Measurements from ENCODE around the gene NAA35.

Gene NAA35

DNA sequence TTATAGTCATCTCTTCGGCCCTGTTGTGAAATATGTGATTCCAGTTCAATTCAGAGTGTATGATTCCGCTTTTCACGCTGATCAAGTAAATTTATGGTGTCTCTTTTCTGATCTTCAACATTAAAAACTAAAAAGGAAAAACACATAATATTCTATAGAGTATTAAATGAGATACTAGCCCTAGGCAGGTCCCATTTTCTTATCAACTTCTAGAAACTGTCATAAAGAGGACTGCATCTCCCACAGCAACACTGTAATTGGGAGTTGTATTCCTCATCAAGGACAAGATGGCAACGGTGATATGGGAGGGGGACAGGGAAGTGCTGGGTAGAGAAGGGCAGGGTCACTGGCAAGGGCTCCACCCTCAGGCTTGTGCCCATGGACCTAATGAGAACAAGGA lies 86.8 kb downstream of the NAA35 start:
- no peak overlapping the region for H3K4me3 ChIP-seq (ENCODE audit: low read depth, low read length)
- no peak overlapping the region for H3K27ac ChIP-seq (ENCODE audit: low read depth, low read length)
- H3K9me3 ChIP-seq (ENCODE audit: control insufficient read depth, insufficient read depth, low read length), result no peaks in the 10 kb centered on the region
- H3K27me3 ChIP-seq (ENCODE audit: control insufficient read depth, insufficient read depth, low read length), result no peaks in the 10 kb centered on the region
- H3K9ac ChIP-seq (ENCODE audit: low read depth, low read length), result no peak overlapping the region
- H3K36me3 ChIP-seq (ENCODE audit: control insufficient read depth, insufficient read depth, low read length), result peaks cover 76% of the 10 kb centered on the region
- H3K4me1 ChIP-seq (ENCODE audit: control insufficient read depth, insufficient read depth, low read length), result no peaks in the 10 kb centered on the region

DNA sequence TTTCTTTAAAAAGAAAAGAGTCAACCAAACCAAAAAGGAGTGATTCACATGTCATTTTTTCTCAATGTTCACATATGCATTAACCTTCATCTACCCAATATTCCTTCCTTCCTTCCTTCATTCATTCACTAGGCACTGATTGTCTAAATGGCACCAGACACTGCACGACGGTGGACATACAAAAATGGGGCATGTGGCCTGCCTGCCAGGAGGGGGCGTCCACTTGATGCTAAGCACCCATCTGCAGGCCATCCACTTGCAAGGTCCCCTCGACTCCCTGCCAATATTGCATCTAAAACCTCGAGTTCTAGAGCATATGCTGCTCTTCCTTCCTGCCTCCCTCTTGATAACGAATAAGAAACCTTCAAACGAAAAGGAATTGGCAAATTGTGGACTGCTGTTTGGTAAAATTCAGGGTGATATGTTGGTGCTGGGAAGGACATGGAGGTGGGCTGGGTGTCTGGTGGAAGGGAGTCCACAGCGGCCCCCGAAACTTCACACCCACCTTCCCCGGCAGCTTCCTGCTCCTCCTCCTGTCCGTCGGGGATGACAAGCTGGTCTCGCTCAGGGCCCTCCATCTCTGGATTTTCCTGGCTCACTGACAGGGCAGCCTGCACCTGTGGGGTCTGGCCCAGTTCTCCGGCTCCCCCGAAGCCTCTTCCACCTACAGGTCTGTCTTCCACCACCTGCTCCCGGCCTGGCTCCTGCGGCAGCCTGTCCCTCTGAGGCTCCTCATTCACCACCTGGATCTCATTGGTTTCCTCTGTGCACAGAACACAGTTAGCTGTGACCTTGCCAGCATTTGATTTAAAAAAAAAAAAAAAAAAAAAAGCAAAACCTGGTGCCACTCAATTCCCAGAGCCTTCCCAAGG lies 94.2 kb downstream of the NAA35 start:
- Histone ChIP-seq H3K4me3 (ENCODE audit: low read depth, low read length) (no peak overlapping the region), H3K9ac (ENCODE audit: low read depth, low read length) (no peak overlapping the region), H3K36me3 (ENCODE audit: control insufficient read depth, insufficient read depth, low read length) (peaks cover 39% of the 10 kb centered on the region), H3K27me3 (ENCODE audit: control insufficient read depth, insufficient read depth, low read length) (no peaks in the 10 kb centered on the region), H3K4me1 (ENCODE audit: control insufficient read depth, insufficient read depth, low read length) (no peaks in the 10 kb centered on the region; the same call in 1 of the 2 replicates), H3K27ac (ENCODE audit: low read depth, low read length) (no peak overlapping the region), H3K9me3 (ENCODE audit: control insufficient read depth, insufficient read depth, low read length) (no peaks in the 10 kb centered on the region)

DNA sequence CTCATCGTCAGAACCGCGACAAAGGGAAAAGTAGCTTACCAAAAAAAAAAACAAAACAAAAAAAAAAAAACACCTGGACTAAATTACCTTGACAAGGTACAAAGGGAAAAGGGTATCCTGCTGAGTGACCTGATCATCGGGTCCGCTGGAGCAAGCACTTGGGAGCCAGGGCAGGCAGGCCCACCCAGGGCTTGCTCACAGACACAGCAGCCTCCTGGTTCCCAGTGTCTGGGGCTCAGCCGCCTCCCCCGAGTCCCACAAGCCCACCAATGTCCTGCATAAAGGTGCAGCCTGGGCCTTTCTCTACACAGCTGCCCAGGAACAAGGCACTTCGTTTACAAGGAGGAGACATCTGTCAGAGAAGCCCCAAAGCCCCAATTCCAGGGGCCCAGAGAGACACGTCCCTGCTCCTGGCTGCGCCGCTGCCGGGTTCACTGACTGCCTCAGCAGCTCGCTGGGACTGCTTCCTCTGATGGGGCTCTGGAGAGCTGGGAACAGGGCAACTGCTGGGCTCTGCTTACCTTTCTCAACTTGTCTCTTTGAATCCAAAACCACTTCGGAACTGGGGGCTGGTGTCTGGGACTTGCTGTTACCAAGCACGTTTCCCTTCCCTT lies 95.0 kb downstream of the NAA35 start:
- Histone ChIP-seq H3K36me3 (ENCODE audit: control insufficient read depth, insufficient read depth, low read length) (peaks cover 42% of the 10 kb centered on the region), H3K4me3 (ENCODE audit: low read depth, low read length) (no peak overlapping the region), H3K27me3 (ENCODE audit: control insufficient read depth, insufficient read depth, low read length) (no peaks in the 10 kb centered on the region), H3K4me1 (ENCODE audit: control insufficient read depth, insufficient read depth, low read length) (no peaks in the 10 kb centered on the region; the same call in 1 of the 2 replicates), H3K27ac (ENCODE audit: low read depth, low read length) (no peak overlapping the region), H3K9ac (ENCODE audit: low read depth, low read length) (no peak overlapping the region), H3K9me3 (ENCODE audit: control insufficient read depth, insufficient read depth, low read length) (no peaks in the 10 kb centered on the region)

- Histone ChIP-seq H3K27ac (ENCODE audit: low read depth, low read length) (no peak overlapping the region), H3K36me3 (ENCODE audit: control insufficient read depth, insufficient read depth, low read length) (peaks cover 37% of the 10 kb centered on the region), H3K4me3 (ENCODE audit: low read depth, low read length) (no peak overlapping the region), H3K9ac (ENCODE audit: low read depth, low read length) (no peak overlapping the region), H3K9me3 (ENCODE audit: control insufficient read depth, insufficient read depth, low read length) (no peaks in the 10 kb centered on the region), H3K4me1 (ENCODE audit: control insufficient read depth, insufficient read depth, low read length) (no peaks in the 10 kb centered on the region; the same call in 1 of the 2 replicates), H3K27me3 (ENCODE audit: control insufficient read depth, insufficient read depth, low read length) (no peaks in the 10 kb centered on the region)
These were observed 95.6 kb downstream of the NAA35 start for GRCh38 chr9:86036555-86036954.

- H3K4me3 ChIP-seq (ENCODE audit: low read depth, low read length), result no peak overlapping the region
- H3K27me3 ChIP-seq (ENCODE audit: control insufficient read depth, insufficient read depth, low read length), result no peaks in the 10 kb centered on the region
- H3K27ac ChIP-seq (ENCODE audit: low read depth, low read length), result no peak overlapping the region
- no peaks in the 10 kb centered on the region for H3K9me3 ChIP-seq (ENCODE audit: control insufficient read depth, insufficient read depth, low read length)
- H3K9ac ChIP-seq (ENCODE audit: low read depth, low read length), result no peak overlapping the region
- no peaks in the 10 kb centered on the region; the same call in 1 of the 2 replicates for H3K4me1 ChIP-seq (ENCODE audit: control insufficient read depth, insufficient read depth, low read length)
- H3K36me3 ChIP-seq (ENCODE audit: control insufficient read depth, insufficient read depth, low read length), result peaks cover 16% of the 10 kb centered on the region
These were observed 99.3 kb downstream of the NAA35 start for GRCh38 chr9:86039991-86040860.

DNA sequence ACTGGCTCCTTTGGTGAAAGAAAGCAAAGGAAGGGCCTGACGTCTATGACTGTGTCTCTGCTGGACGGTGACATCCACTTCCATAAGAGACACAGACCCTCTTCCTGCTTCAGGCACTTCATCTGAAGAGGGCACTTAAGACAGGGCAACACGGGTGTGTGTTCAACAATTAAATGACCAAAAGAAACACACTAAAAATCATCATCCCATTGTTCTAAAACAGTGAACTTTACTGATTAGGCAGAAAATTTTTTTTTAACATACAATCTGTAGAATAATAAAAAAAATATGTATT lies 99.9 kb downstream of the NAA35 start:
- no peak overlapping the region for H3K27ac ChIP-seq (ENCODE audit: low read depth, low read length)
- peaks cover 14% of the 10 kb centered on the region for H3K36me3 ChIP-seq (ENCODE audit: control insufficient read depth, insufficient read depth, low read length)
- no peaks in the 10 kb centered on the region for H3K9me3 ChIP-seq (ENCODE audit: control insufficient read depth, insufficient read depth, low read length)

GRCh38 chr9:86041311-86041741 lies 100.4 kb downstream of the NAA35 start:
- Histone ChIP-seq H3K4me3 (ENCODE audit: low read depth, low read length) (no peak overlapping the region), H3K9ac (ENCODE audit: low read depth, low read length) (no peak overlapping the region), H3K27me3 (ENCODE audit: control insufficient read depth, insufficient read depth, low read length) (no peaks in the 10 kb centered on the region), H3K4me1 (ENCODE audit: control insufficient read depth, insufficient read depth, low read length) (no peaks in the 10 kb centered on the region), H3K9me3 (ENCODE audit: control insufficient read depth, insufficient read depth, low read length) (no peaks in the 10 kb centered on the region), H3K27ac (ENCODE audit: low read depth, low read length) (no peak overlapping the region), H3K36me3 (ENCODE audit: control insufficient read depth, insufficient read depth, low read length) (peaks cover 14% of the 10 kb centered on the region)

More for the DNA sequence above, 99.9 kb downstream of the NAA35 start:
- H3K4me1 ChIP-seq (ENCODE audit: control insufficient read depth, insufficient read depth, low read length), result no peaks in the 10 kb centered on the region; the same call in 1 of the 2 replicates
- H3K9ac ChIP-seq (ENCODE audit: low read depth, low read length), result no peak overlapping the region
- no peaks in the 10 kb centered on the region for H3K27me3 ChIP-seq (ENCODE audit: control insufficient read depth, insufficient read depth, low read length)
- H3K4me3 ChIP-seq (ENCODE audit: low read depth, low read length), result no peak overlapping the region

DNA sequence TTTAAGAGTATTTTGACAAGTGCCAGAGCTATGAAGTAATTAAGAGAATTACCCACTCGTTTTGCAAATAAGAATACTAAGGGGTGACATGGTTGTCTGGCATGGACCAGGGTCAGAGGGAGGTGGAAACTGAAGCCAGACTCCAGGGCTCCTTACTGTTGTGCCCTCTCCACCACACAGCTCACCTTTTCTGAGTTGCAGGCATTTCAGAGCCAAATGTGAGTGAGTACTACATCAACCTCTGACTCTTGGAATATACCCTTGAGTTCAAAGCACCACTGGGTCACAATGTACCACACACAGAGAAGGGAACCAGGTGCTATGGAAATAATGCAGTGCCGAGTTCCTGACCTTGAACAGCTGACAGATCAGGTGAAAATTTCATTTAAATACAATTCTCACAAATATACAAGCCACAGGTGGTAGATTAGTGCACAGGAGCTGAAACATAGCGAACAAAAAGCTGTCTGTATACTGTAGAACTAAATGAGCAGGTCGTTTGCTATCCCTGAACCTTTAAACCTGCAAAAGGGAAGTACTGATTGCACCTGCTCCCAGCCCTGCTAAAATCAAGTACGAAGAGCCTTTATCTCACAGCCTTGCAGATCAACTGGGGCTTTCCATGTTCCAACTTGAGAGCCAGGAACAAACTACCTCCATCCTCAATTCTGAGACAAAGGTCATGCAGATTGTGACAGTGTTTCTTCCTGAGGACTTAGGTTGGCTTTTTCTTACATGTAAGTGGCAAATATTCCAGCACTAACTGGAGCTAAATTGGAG lies 101.4 kb downstream of the NAA35 start:
- no peaks in the 10 kb centered on the region for H3K27me3 ChIP-seq (ENCODE audit: control insufficient read depth, insufficient read depth, low read length)
- H3K9me3 ChIP-seq (ENCODE audit: control insufficient read depth, insufficient read depth, low read length), result no peaks in the 10 kb centered on the region
- no peak overlapping the region for H3K9ac ChIP-seq (ENCODE audit: low read depth, low read length)
- peaks cover 14% of the 10 kb centered on the region for H3K36me3 ChIP-seq (ENCODE audit: control insufficient read depth, insufficient read depth, low read length)
- no peaks in the 10 kb centered on the region for H3K4me1 ChIP-seq (ENCODE audit: control insufficient read depth, insufficient read depth, low read length)
- no peak overlapping the region for H3K4me3 ChIP-seq (ENCODE audit: low read depth, low read length)
- H3K27ac ChIP-seq (ENCODE audit: low read depth, low read length), result no peak overlapping the region

GRCh38 chr9:86043586-86043985 lies 102.6 kb downstream of the NAA35 start:
- no peak overlapping the region for H3K9ac ChIP-seq (ENCODE audit: low read depth, low read length)
- no peak overlapping the region for H3K27ac ChIP-seq (ENCODE audit: low read depth, low read length)
- H3K36me3 ChIP-seq (ENCODE audit: control insufficient read depth, insufficient read depth, low read length), result peaks cover 14% of the 10 kb centered on the region
- no peaks in the 10 kb centered on the region for H3K4me1 ChIP-seq (ENCODE audit: control insufficient read depth, insufficient read depth, low read length)
- no peak overlapping the region for H3K4me3 ChIP-seq (ENCODE audit: low read depth, low read length)
- H3K9me3 ChIP-seq (ENCODE audit: control insufficient read depth, insufficient read depth, low read length), result no peaks in the 10 kb centered on the region
- no peaks in the 10 kb centered on the region for H3K27me3 ChIP-seq (ENCODE audit: control insufficient read depth, insufficient read depth, low read length)

- Histone ChIP-seq H3K4me3 (ENCODE audit: low read depth, low read length) (no peak overlapping the region), H3K27ac (ENCODE audit: low read depth, low read length) (no peak overlapping the region), H3K9ac (ENCODE audit: low read depth, low read length) (no peak overlapping the region), H3K27me3 (ENCODE audit: control insufficient read depth, insufficient read depth, low read length) (no peaks in the 10 kb centered on the region), H3K36me3 (ENCODE audit: control insufficient read depth, insufficient read depth, low read length) (peaks cover 14% of the 10 kb centered on the region), H3K9me3 (ENCODE audit: control insufficient read depth, insufficient read depth, low read length) (no peaks in the 10 kb centered on the region), H3K4me1 (ENCODE audit: control insufficient read depth, insufficient read depth, low read length) (no peaks in the 10 kb centered on the region)
These were observed 103.1 kb downstream of the NAA35 start for GRCh38 chr9:86043999-86044398.

Measured in HUES48 (cell line).